HepG2 (cell line): ENCODE data around the gene TAF1D. TPM values are rescaled to one million over a fixed set of nuclear protein-coding genes. Genes with fewer than 3 reads are reported as not detected.

ENCODE experiments used
- AHDC1 ChIP-seq: sonication (generic); formaldehyde crosslinking; IDR thresholded peaks from 2 replicates; pipeline ENCODE4 v1.5.1; 2020; ENCODE audit warnings: mild to moderate bottlenecking, missing genetic modification reagents, borderline replicate concordance
- CENPT ChIP-seq: sonication (generic); formaldehyde crosslinking; IDR thresholded peaks from 2 replicates; pipeline ENCODE4 v1.8.0; 2022; ENCODE audit warnings: low read depth, mild to moderate bottlenecking, moderate library complexity, missing genetic modification reagents
- E2F2 ChIP-seq: sonication (generic); formaldehyde crosslinking; IDR thresholded peaks from 2 replicates; pipeline ENCODE4 v1.4.0; 2020; ENCODE audit warnings: missing genetic modification reagents, borderline replicate concordance
- HNF4G ChIP-seq, 2 experiments: sonication (generic) in 1 of 2; formaldehyde crosslinking in 1 of 2; IDR thresholded peaks; 2 replicates each; pipeline versions ENCODE4 v1.4.0 to v1.6.1; 2011 to 2020; ENCODE audit warnings: borderline replicate concordance in 2 of 2, low read depth in 2 of 2, mild to moderate bottlenecking in 2 of 2, low read length in 1 of 2, missing genetic modification reagents in 1 of 2, moderate library complexity in 1 of 2
- HOXA5 ChIP-seq: sonication (generic); formaldehyde crosslinking; IDR thresholded peaks from 2 replicates; pipeline ENCODE4 v1.4.0; 2020; ENCODE audit warnings: missing genetic modification reagents
- MLX ChIP-seq: IDR thresholded peaks from 2 replicates; pipeline ENCODE4 v1.6.1; 2016
- NCOR1 ChIP-seq: fragments of 200-600 bp; sonication (generic); IDR thresholded peaks from 2 replicates; pipeline ENCODE4 v1.7.0; 2017; ENCODE audit warnings: antibody characterized with exemption, low read length, borderline replicate concordance
- SATB2 ChIP-seq: sonication (generic); formaldehyde crosslinking; IDR thresholded peaks from 2 replicates; pipeline ENCODE4 v1.5.0; 2020; ENCODE audit warnings: missing genetic modification reagents
- TP53 ChIP-seq: sonication (generic); formaldehyde crosslinking; conservative IDR thresholded peaks from 2 replicates; pipeline ENCODE4 v1.4.0; 2020; ENCODE audit warnings: missing genetic modification reagents
- ZNF3 ChIP-seq: IDR thresholded peaks from 2 replicates; pipeline ENCODE4 v1.7.0; 2017; ENCODE audit warnings: inconsistent platforms
- ZNF446 ChIP-seq: sonication (generic); formaldehyde crosslinking; IDR thresholded peaks from 2 replicates; pipeline ENCODE4 v1.5.0; 2020; ENCODE audit warnings: mild to moderate bottlenecking, missing genetic modification reagents
- ZNF557 ChIP-seq: sonication (generic); formaldehyde crosslinking; IDR thresholded peaks from 2 replicates; pipeline ENCODE4 v1.4.0; 2020; ENCODE audit warnings: missing genetic modification reagents
- polyA plus RNA-seq, 8 experiments: library from polyadenylated mRNA; depleted of rRNA in 3 of 8; stranded (reverse) in 7 of 8; unstranded in 1 of 8; fragments of >200 nt; fragmentation: Illumina TruSeq in 4 of 8; extraction: Trizol in 4 of 8; gene quantifications; 2 replicates each; pipeline versions ENCODE4 v1.2.1 to v1.2.3, GENCODE V29; 2011 to 2016; ENCODE audit warnings: low read depth in 4 of 8, missing spikeins in 1 of 8, mixed read lengths in 1 of 8; ENCODE audit not compliant: insufficient read depth in 1 of 8
- total RNA-seq, 5 experiments: library from RNA; depleted of rRNA; stranded (reverse); fragments of >200 nt; fragmentation: Illumina TruSeq; extraction: Trizol; gene quantifications; 2 replicates each; pipeline ENCODE4 v1.2.3, GENCODE V29; 2016; ENCODE audit warnings: low read depth in 1 of 5
- TF ChIP-seq, protein P1 (sequence below): sonication (generic); formaldehyde crosslinking; IDR thresholded peaks from 2 replicates; pipeline ENCODE4 v1.4.0; 2020; ENCODE audit warnings: missing genetic modification reagents, borderline replicate concordance
- TF ChIP-seq, protein P2 (sequence below): sonication (generic); formaldehyde crosslinking; IDR thresholded peaks from 2 replicates; pipeline ENCODE4 v1.5.0; 2020; ENCODE audit warnings: mild to moderate bottlenecking, missing genetic modification reagents

The TAF1D gene
- total and polyA plus RNA-seq, 2 of the 13 experiments (the other 11 are each of a cell fraction or from before 2014, with no cell fraction given), result 132 to 207 TPM

DNA sequence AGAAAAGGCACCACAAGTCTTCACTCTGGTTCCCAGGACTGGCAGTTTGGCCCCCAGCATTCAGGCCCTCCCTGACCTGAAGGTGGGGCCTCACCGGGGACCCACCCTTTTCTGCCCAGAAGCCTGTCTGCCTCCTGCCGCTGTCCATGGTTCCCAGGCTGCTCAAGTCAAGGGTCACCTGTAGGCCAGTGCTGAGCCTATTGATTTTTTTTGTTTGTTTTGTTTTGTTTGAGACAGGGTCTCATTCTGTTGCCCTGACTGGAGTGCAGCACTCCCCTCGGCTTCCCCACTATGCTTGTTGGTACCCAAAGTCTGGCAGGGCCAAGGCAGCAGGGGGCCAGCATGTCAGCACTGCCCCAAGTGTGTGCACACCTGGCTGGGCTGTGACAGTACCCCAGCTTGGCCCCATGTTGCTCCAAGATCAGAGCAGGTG lies 31.8 kb upstream of the TAF1D start (continued):
- peak; percentile 63; the same call in 1 of the 2 replicates for TF ChIP-seq AHDC1 (CRISPR knock-in tag)
- TF ChIP-seq HNF4G (IDR thresholded peaks at IDR 0.05; ENCODE audit: borderline replicate concordance, low read depth, low read length), result 0 out of 2 replicates have a peak, but pooled peaks have one; percentile 39
- no peak for TF ChIP-seq HNF4G (CRISPR knock-in tag; IDR thresholded peaks at IDR 0.05; ENCODE audit: borderline replicate concordance, low read depth)
- TF ChIP-seq, protein P1, sequence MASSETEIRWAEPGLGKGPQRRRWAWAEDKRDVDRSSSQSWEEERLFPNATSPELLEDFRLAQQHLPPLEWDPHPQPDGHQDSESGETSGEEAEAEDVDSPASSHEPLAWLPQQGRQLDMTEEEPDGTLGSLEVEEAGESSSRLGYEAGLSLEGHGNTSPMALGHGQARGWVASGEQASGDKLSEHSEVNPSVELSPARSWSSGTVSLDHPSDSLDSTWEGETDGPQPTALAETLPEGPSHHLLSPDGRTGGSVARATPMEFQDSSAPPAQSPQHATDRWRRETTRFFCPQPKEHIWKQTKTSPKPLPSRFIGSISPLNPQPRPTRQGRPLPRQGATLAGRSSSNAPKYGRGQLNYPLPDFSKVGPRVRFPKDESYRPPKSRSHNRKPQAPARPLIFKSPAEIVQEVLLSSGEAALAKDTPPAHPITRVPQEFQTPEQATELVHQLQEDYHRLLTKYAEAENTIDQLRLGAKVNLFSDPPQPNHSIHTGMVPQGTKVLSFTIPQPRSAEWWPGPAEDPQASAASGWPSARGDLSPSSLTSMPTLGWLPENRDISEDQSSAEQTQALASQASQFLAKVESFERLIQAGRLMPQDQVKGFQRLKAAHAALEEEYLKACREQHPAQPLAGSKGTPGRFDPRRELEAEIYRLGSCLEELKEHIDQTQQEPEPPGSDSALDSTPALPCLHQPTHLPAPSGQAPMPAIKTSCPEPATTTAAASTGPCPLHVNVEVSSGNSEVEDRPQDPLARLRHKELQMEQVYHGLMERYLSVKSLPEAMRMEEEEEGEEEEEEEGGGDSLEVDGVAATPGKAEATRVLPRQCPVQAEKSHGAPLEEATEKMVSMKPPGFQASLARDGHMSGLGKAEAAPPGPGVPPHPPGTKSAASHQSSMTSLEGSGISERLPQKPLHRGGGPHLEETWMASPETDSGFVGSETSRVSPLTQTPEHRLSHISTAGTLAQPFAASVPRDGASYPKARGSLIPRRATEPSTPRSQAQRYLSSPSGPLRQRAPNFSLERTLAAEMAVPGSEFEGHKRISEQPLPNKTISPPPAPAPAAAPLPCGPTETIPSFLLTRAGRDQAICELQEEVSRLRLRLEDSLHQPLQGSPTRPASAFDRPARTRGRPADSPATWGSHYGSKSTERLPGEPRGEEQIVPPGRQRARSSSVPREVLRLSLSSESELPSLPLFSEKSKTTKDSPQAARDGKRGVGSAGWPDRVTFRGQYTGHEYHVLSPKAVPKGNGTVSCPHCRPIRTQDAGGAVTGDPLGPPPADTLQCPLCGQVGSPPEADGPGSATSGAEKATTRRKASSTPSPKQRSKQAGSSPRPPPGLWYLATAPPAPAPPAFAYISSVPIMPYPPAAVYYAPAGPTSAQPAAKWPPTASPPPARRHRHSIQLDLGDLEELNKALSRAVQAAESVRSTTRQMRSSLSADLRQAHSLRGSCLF (CRISPR knock-in tag), result no peak
- TF ChIP-seq ZNF3, result peak; percentile 67; the same call in 1 of the 2 replicates
- TF ChIP-seq MLX, result no peak
- TF ChIP-seq TP53 (CRISPR knock-in tag), result no peak
- TF ChIP-seq ZNF557 (CRISPR knock-in tag), result no peak
- peak; percentile 79; the same call in 1 of the 2 replicates for TF ChIP-seq HOXA5
- peak; percentile 33; the same call in 1 of the 2 replicates for TF ChIP-seq NCOR1
- no peak for TF ChIP-seq CENPT (CRISPR knock-in tag)
- 0 out of 2 replicates have a peak, but pooled peaks have one; percentile 57 for TF ChIP-seq SATB2 (CRISPR knock-in tag)
- TF ChIP-seq, protein P2, sequence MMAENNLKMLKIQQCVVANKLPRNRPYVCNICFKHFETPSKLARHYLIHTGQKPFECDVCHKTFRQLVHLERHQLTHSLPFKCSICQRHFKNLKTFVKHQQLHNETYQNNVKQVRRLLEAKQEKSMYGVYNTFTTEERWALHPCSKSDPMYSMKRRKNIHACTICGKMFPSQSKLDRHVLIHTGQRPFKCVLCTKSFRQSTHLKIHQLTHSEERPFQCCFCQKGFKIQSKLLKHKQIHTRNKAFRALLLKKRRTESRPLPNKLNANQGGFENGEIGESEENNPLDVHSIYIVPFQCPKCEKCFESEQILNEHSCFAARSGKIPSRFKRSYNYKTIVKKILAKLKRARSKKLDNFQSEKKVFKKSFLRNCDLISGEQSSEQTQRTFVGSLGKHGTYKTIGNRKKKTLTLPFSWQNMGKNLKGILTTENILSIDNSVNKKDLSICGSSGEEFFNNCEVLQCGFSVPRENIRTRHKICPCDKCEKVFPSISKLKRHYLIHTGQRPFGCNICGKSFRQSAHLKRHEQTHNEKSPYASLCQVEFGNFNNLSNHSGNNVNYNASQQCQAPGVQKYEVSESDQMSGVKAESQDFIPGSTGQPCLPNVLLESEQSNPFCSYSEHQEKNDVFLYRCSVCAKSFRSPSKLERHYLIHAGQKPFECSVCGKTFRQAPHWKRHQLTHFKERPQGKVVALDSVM (CRISPR knock-in tag), result no peak
- no peak for TF ChIP-seq E2F2 (CRISPR knock-in tag)
- peak; percentile 65; the same call in 1 of the 2 replicates for TF ChIP-seq ZNF446
